Hepatocyte (in vitro differentiated cells): Measurements from ENCODE around the gene ATP23. TPM values are rescaled to one million over a fixed set of nuclear protein-coding genes. Genes with fewer than 3 reads are reported as not detected.

Experiments used
- DNase-seq: peaks from one replicate; pipeline ENCODE4 v3.0.0-alpha.2; 2016; ENCODE audit warnings: low spot score
- H2AFZ ChIP-seq: fragments of 200-600 bp; sonication (generic); 2 replicates; pipeline ENCODE4 v1.6.0; 2016; ENCODE audit warnings: antibody characterized with exemption, mild to moderate bottlenecking
- H3K27ac ChIP-seq: fragments of 200-600 bp; sonication (generic); 2 replicates; pipeline ENCODE4 v1.5.1; 2016; ENCODE audit warnings: mild to moderate bottlenecking
- H3K27me3 ChIP-seq: fragments of 200-600 bp; sonication (generic); 2 replicates; pipeline ENCODE4 v1.6.1; 2016
- H3K36me3 ChIP-seq: fragments of 200-600 bp; sonication (generic); replicated peaks from 2 replicates; pipeline ENCODE4 v1.5.1; 2016; ENCODE audit warnings: low read depth; ENCODE audit not compliant: insufficient read depth
- H3K4me1 ChIP-seq: fragments of 200-600 bp; sonication (generic); 2 replicates; pipeline ENCODE4 v1.5.1; 2016; ENCODE audit warnings: mild to moderate bottlenecking, moderate library complexity; ENCODE audit not compliant: insufficient read depth
- H3K4me2 ChIP-seq: fragments of 200-600 bp; sonication (generic); 2 replicates; pipeline ENCODE4 v1.6.0; 2016
- H3K4me3 ChIP-seq: fragments of 200-600 bp; sonication (generic); 2 replicates; pipeline ENCODE4 v1.5.1; 2016; ENCODE audit warnings: mild to moderate bottlenecking
- H3K79me2 ChIP-seq: fragments of 200-600 bp; sonication (generic); 2 replicates; pipeline ENCODE4 v1.6.0; 2017; ENCODE audit warnings: mild to moderate bottlenecking
- H3K9me2 ChIP-seq: fragments of 200-600 bp; sonication (generic); replicated peaks from 2 replicates; pipeline ENCODE4 v1.6.0; 2017; ENCODE audit warnings: mild to moderate bottlenecking; ENCODE audit not compliant: insufficient read depth
- H3K9me3 ChIP-seq: fragments of 200-600 bp; sonication (generic); 2 replicates; pipeline ENCODE4 v1.5.1; 2016; ENCODE audit warnings: low read depth, mild to moderate bottlenecking
- H4K20me1 ChIP-seq: fragments of 200-600 bp; sonication (generic); 2 replicates; pipeline ENCODE4 v1.6.0; 2016; ENCODE audit warnings: mild to moderate bottlenecking; ENCODE audit not compliant: insufficient read depth, poor library complexity, severe bottlenecking
- EZH2 ChIP-seq: fragments of 200-600 bp; sonication (generic); IDR thresholded peaks from 2 replicates; pipeline ENCODE4 v1.6.1; 2016; ENCODE audit warnings: antibody characterized with exemption, mild to moderate bottlenecking, borderline replicate concordance
- EZH2phosphoT487 ChIP-seq: fragments of 200-600 bp; sonication (generic); IDR thresholded peaks from one replicate; pipeline ENCODE4 v1.6.1; 2018; ENCODE audit warnings: antibody characterized with exemption, mild to moderate bottlenecking, low read depth, moderate library complexity; ENCODE audit not compliant: unreplicated experiment, severe bottlenecking
- WGBS: methylation state at CpG from one replicate; pipeline ENCODE4 v1.1.6; 2016; ENCODE audit warnings: low lambda C conversion rate; ENCODE audit errors: missing lambda C conversion rate; 5-methylcytosine and 5-hydroxymethylcytosine counted together
- polyA plus RNA-seq: library from polyadenylated mRNA; unstranded; fragments of >200 nt; fragmentation: Nextera tagmentation; extraction: Ambion mirVana; gene quantifications from 2 replicates; pipeline ENCODE4 v1.2.1, GENCODE V29; 2016
- total RNA-seq: library from RNA; depleted of rRNA; stranded (reverse); fragments of >200 nt; gene quantifications from 2 replicates; pipeline ENCODE4 v1.2.3, GENCODE V29; 2014
- TF ChIP-seq, protein P1 (sequence below): fragments of 200-600 bp; sonication (generic); IDR thresholded peaks from 2 replicates; pipeline ENCODE4 v1.5.1; 2016; ENCODE audit warnings: antibody characterized with exemption, mild to moderate bottlenecking; ENCODE audit not compliant: poor library complexity

ATP23 gene
- total and polyA plus RNA-seq, 2 experiments from 2014 or later: 6.3 to 13.7 TPM

DNA sequence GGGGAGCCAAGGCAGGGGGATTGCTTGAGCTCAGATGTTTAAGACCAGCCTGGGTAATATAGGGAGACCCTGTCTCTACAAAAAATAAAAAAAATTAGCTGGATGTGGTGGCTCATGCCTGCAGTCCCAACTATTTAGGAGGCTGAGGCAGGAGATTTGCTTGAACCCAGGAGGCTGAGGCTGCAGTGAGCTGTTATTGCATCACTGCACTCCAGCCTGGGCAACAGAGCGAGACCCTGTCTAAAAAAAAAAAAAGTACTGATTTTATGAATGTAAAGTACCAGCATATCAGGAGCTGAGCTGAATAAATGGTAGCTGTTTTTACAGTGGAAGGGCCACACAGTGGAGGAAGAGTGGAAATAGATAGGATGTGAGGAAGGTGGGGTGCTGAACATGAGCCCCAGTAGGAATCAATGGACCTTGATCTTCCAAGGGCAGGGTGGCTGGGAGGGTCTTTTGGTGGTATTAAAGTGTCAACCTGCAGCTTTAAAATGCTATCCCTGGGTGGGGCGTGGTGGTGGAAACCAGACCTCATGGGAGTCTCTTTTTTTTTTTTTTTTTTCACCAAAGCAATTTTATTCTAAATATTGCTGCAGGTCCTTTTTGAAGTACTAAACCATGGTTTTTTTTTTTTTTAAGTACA lies 2.2 kb downstream of the ATP23 start:
- TF ChIP-seq, protein P1, sequence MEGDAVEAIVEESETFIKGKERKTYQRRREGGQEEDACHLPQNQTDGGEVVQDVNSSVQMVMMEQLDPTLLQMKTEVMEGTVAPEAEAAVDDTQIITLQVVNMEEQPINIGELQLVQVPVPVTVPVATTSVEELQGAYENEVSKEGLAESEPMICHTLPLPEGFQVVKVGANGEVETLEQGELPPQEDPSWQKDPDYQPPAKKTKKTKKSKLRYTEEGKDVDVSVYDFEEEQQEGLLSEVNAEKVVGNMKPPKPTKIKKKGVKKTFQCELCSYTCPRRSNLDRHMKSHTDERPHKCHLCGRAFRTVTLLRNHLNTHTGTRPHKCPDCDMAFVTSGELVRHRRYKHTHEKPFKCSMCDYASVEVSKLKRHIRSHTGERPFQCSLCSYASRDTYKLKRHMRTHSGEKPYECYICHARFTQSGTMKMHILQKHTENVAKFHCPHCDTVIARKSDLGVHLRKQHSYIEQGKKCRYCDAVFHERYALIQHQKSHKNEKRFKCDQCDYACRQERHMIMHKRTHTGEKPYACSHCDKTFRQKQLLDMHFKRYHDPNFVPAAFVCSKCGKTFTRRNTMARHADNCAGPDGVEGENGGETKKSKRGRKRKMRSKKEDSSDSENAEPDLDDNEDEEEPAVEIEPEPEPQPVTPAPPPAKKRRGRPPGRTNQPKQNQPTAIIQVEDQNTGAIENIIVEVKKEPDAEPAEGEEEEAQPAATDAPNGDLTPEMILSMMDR: no peak
- TF ChIP-seq EZH2: no peak
- TF ChIP-seq EZH2phosphoT487: no peak
- H3K4me2 ChIP-seq: no peak overlapping the region
- H3K4me1 ChIP-seq: peaks cover 5% of the 10 kb centered on the region
- H2AFZ ChIP-seq: no peak overlapping the region
- no peaks in the 10 kb centered on the region for H3K9me2 ChIP-seq
- no peaks in the 10 kb centered on the region for H3K36me3 ChIP-seq
- no peaks in the 10 kb centered on the region for H3K79me2 ChIP-seq
- H3K9me3 ChIP-seq: no peaks in the 10 kb centered on the region
- H3K27me3 ChIP-seq: no peaks in the 10 kb centered on the region
- no peak overlapping the region for H3K4me3 ChIP-seq
- no peak overlapping the region for H3K27ac ChIP-seq
- no peak for DNase-seq
- 97% methylated on average over 2 of the region's 2 CpGs for WGBS
- no peaks in the 10 kb centered on the region for H4K20me1 ChIP-seq

- Histone ChIP-seq H3K36me3 (no peaks in the 10 kb centered on the region), H3K9me3 (no peaks in the 10 kb centered on the region), H3K9me2 (no peaks in the 10 kb centered on the region), H4K20me1 (no peaks in the 10 kb centered on the region), H3K4me1 (peaks cover 5% of the 10 kb centered on the region), H3K4me2 (no peak overlapping the region), H2AFZ (no peak overlapping the region), H3K79me2 (no peaks in the 10 kb centered on the region), H3K27me3 (no peaks in the 10 kb centered on the region), H3K27ac (no peak overlapping the region), H3K4me3 (no peak overlapping the region)
- 98% methylated on average over 4 of the region's 4 CpGs for WGBS
- TF ChIP-seq EZH2 (no peak), EZH2phosphoT487 (no peak)
- TF ChIP-seq, protein P1: no peak
- no peak for DNase-seq
These were observed 3.1 kb downstream of the ATP23 start for GRCh38 chr12:57944313-57945023.

DNA sequence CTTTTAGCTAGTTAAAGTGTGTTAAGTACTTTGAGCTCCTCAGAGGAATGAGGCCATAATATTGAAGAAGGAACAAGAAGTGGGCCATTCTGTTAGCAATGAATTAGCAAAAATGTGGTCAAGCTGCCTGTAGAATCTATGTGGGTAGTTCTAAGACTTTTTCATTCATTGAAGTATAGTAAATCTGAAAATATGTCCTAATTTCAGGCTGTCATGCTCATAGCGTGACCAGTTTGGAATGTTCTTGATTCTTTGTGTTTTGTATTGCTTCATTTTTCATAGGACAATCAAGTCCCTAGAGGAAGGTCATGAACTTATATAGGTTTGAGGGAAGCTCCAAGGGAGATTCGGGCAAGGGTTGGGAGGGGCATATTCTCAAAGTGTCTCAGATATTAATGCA lies 11.4 kb downstream of the ATP23 start:
- no peaks in the 10 kb centered on the region for H3K36me3 ChIP-seq
- WGBS: 89% methylated on average over 2 of the region's 2 CpGs

More for the DNA sequence above, 11.4 kb downstream of the ATP23 start:
- no peak overlapping the region for H3K27ac ChIP-seq
- no peaks in the 10 kb centered on the region for H3K9me2 ChIP-seq
- no peaks in the 10 kb centered on the region for H3K9me3 ChIP-seq
- no peak overlapping the region for H3K4me2 ChIP-seq
- H2AFZ ChIP-seq: no peak overlapping the region
- no peak overlapping the region for H3K4me3 ChIP-seq
- H3K4me1 ChIP-seq: no peaks in the 10 kb centered on the region
- no peaks in the 10 kb centered on the region for H4K20me1 ChIP-seq
- no peaks in the 10 kb centered on the region for H3K79me2 ChIP-seq
- H3K27me3 ChIP-seq: no peaks in the 10 kb centered on the region
- no peak for DNase-seq
- TF ChIP-seq, protein P1: no peak
- TF ChIP-seq EZH2: no peak
